Measurements from ENCODE around the gene JPT1. TPM values are rescaled to one million over a fixed set of nuclear protein-coding genes. Genes with fewer than 3 reads are reported as not detected.
"Not testable (repeated sequence)": the region's sequence is repeated elsewhere in the genome, so short reads cannot be mapped to it uniquely, and the experiment has no call there.

JPT1 gene
- total RNA-seq, 1 experiment from 2014 or later, result 98.2 TPM

- not testable (repeated sequence) for H3K27ac ChIP-seq (ENCODE audit: low read length); H3K4me2 ChIP-seq (ENCODE audit: low read depth, low read length, poor library complexity, severe bottlenecking); H3K4me1 ChIP-seq (ENCODE audit: low read length); H3K9me3 ChIP-seq (ENCODE audit: low read length); H3K27me3 ChIP-seq (ENCODE audit: low read length); H3K4me3 ChIP-seq (ENCODE audit: low read length); H3K9ac ChIP-seq (ENCODE audit: low read length); H2AFZ ChIP-seq (ENCODE audit: low read length); H3K9me2 ChIP-seq (replicated peaks; ENCODE audit: insufficient read depth, low read length); DNase-seq; H3K79me2 ChIP-seq (ENCODE audit: low read length); H4K20me1 ChIP-seq (ENCODE audit: insufficient read depth, low read depth, low read length)
- H3K36me3 ChIP-seq (ENCODE audit: insufficient read depth, low read length), result peaks cover 12% of the 10 kb centered on the region; the same call in 1 of the 2 replicates
Measured at GRCh38 chr17:75164606-75165005, 10.3 kb upstream of the JPT1 start.

- H3K36me3 ChIP-seq (ENCODE audit: insufficient read depth, low read length), result peaks cover 12% of the 10 kb centered on the region; the same call in 1 of the 2 replicates
- no peaks in the 10 kb centered on the region for H3K27me3 ChIP-seq (ENCODE audit: low read length)
- no peaks in the 10 kb centered on the region for H3K4me1 ChIP-seq (ENCODE audit: low read length)
Measured at GRCh38 chr17:75163074-75163473, 8.8 kb upstream of the JPT1 start.

GRCh38 chr17:75160211-75160610, 5.9 kb upstream of the JPT1 start:
- Histone ChIP-seq H2AFZ (ENCODE audit: low read length) (no peak overlapping the region), H3K79me2 (ENCODE audit: low read length) (no peaks in the 10 kb centered on the region), H4K20me1 (ENCODE audit: insufficient read depth, low read depth, low read length) (no peaks in the 10 kb centered on the region), H3K9ac (ENCODE audit: low read length) (no peak overlapping the region), H3K9me3 (ENCODE audit: low read length) (no peaks in the 10 kb centered on the region), H3K36me3 (ENCODE audit: insufficient read depth, low read length) (no peaks in the 10 kb centered on the region), H3K4me2 (ENCODE audit: low read depth, low read length, poor library complexity, severe bottlenecking) (no peak overlapping the region), H3K27me3 (ENCODE audit: low read length) (no peaks in the 10 kb centered on the region), H3K27ac (ENCODE audit: low read length) (no peak overlapping the region), H3K4me3 (ENCODE audit: low read length) (no peak overlapping the region), H3K9me2 (replicated peaks; ENCODE audit: insufficient read depth, low read length) (no peaks in the 10 kb centered on the region), H3K4me1 (ENCODE audit: low read length) (peaks cover 3% of the 10 kb centered on the region)
- no peak for DNase-seq

More at GRCh38 chr17:75163074-75163473, 8.8 kb upstream of the JPT1 start:
- H3K9me2 ChIP-seq (replicated peaks; ENCODE audit: insufficient read depth, low read length), result no peaks in the 10 kb centered on the region
- no peak overlapping the region for H2AFZ ChIP-seq (ENCODE audit: low read length)
- H3K4me2 ChIP-seq (ENCODE audit: low read depth, low read length, poor library complexity, severe bottlenecking), result no peak overlapping the region
- no peaks in the 10 kb centered on the region for H4K20me1 ChIP-seq (ENCODE audit: insufficient read depth, low read depth, low read length)
- H3K27ac ChIP-seq (ENCODE audit: low read length), result no peak overlapping the region
- no peak overlapping the region for H3K9ac ChIP-seq (ENCODE audit: low read length)
- DNase-seq, result no peak
- 0 out of 2 replicates have a peak, but pooled peaks cover 3% of the 10 kb centered on the region for H3K79me2 ChIP-seq (ENCODE audit: low read length)
- no peak overlapping the region for H3K4me3 ChIP-seq (ENCODE audit: low read length)
- no peaks in the 10 kb centered on the region for H3K9me3 ChIP-seq (ENCODE audit: low read length)

GRCh38 chr17:75159196-75160031, 5.1 kb upstream of the JPT1 start:
- H3K4me1 ChIP-seq (ENCODE audit: low read length), result peaks cover 9% of the 10 kb centered on the region
- H3K27ac ChIP-seq (ENCODE audit: low read length), result no peak overlapping the region
- no peak overlapping the region for H3K4me2 ChIP-seq (ENCODE audit: low read depth, low read length, poor library complexity, severe bottlenecking)
- no peaks in the 10 kb centered on the region for H3K9me2 ChIP-seq (replicated peaks; ENCODE audit: insufficient read depth, low read length)
- no peaks in the 10 kb centered on the region for H3K79me2 ChIP-seq (ENCODE audit: low read length)
- H3K9ac ChIP-seq (ENCODE audit: low read length), result no peak overlapping the region
- H3K9me3 ChIP-seq (ENCODE audit: low read length), result no peaks in the 10 kb centered on the region
- H3K4me3 ChIP-seq (ENCODE audit: low read length), result no peak overlapping the region
- no peak overlapping the region for H2AFZ ChIP-seq (ENCODE audit: low read length)
- H3K36me3 ChIP-seq (ENCODE audit: insufficient read depth, low read length), result no peaks in the 10 kb centered on the region
- DNase-seq, result no peak
- H4K20me1 ChIP-seq (ENCODE audit: insufficient read depth, low read depth, low read length), result no peaks in the 10 kb centered on the region
- no peaks in the 10 kb centered on the region for H3K27me3 ChIP-seq (ENCODE audit: low read length)

GRCh38 chr17:75158480-75158879, 4.2 kb upstream of the JPT1 start:
- not testable (repeated sequence) for H3K79me2 ChIP-seq (ENCODE audit: low read length); H3K4me2 ChIP-seq (ENCODE audit: low read depth, low read length, poor library complexity, severe bottlenecking); H3K4me3 ChIP-seq (ENCODE audit: low read length); H2AFZ ChIP-seq (ENCODE audit: low read length); H3K27ac ChIP-seq (ENCODE audit: low read length); H4K20me1 ChIP-seq (ENCODE audit: insufficient read depth, low read depth, low read length); DNase-seq; H3K9me3 ChIP-seq (ENCODE audit: low read length); H3K4me1 ChIP-seq (ENCODE audit: low read length); H3K9ac ChIP-seq (ENCODE audit: low read length); H3K9me2 ChIP-seq (replicated peaks; ENCODE audit: insufficient read depth, low read length); H3K36me3 ChIP-seq (ENCODE audit: insufficient read depth, low read length); H3K27me3 ChIP-seq (ENCODE audit: low read length)

GRCh38 chr17:75155191-75155601, 884 bp upstream of the JPT1 start:
- Histone ChIP-seq H3K4me3 (ENCODE audit: low read length) (peak overlapping the region; percentile 50), H3K4me1 (ENCODE audit: low read length) (peaks cover 23% of the 10 kb centered on the region), H3K36me3 (ENCODE audit: insufficient read depth, low read length) (peaks cover 6% of the 10 kb centered on the region; the same call in 1 of the 2 replicates), H3K27me3 (ENCODE audit: low read length) (no peaks in the 10 kb centered on the region), H2AFZ (ENCODE audit: low read length) (peak overlapping the region; percentile 79; the same call in 1 of the 2 replicates), H3K9ac (ENCODE audit: low read length) (peak overlapping the region; percentile 50), H3K79me2 (ENCODE audit: low read length) (peaks cover 41% of the 10 kb centered on the region), H3K9me3 (ENCODE audit: low read length) (no peaks in the 10 kb centered on the region), H4K20me1 (ENCODE audit: insufficient read depth, low read depth, low read length) (peaks cover 18% of the 10 kb centered on the region; the same call in 1 of the 2 replicates), H3K9me2 (replicated peaks; ENCODE audit: insufficient read depth, low read length) (no peaks in the 10 kb centered on the region), H3K4me2 (ENCODE audit: low read depth, low read length, poor library complexity, severe bottlenecking) (peak overlapping the region; percentile 65), H3K27ac (ENCODE audit: low read length) (peak overlapping the region; percentile 59)
- DNase-seq, result no peak

- peaks cover 22% of the 10 kb centered on the region; the same call in 1 of the 2 replicates for H4K20me1 ChIP-seq (ENCODE audit: insufficient read depth, low read depth, low read length)
- peaks cover 23% of the 10 kb centered on the region for H3K4me1 ChIP-seq (ENCODE audit: low read length)
- peaks cover 53% of the 10 kb centered on the region for H3K79me2 ChIP-seq (ENCODE audit: low read length)
- H3K9me2 ChIP-seq (replicated peaks; ENCODE audit: insufficient read depth, low read length), result no peaks in the 10 kb centered on the region
- no peaks in the 10 kb centered on the region for H3K9me3 ChIP-seq (ENCODE audit: low read length)
- DNase-seq, result peak; percentile 70
- no peaks in the 10 kb centered on the region for H3K27me3 ChIP-seq (ENCODE audit: low read length)
- H3K36me3 ChIP-seq (ENCODE audit: insufficient read depth, low read length), result peaks cover 7% of the 10 kb centered on the region; the same call in 1 of the 2 replicates
- peak overlapping the region; percentile 95 for H3K4me2 ChIP-seq (ENCODE audit: low read depth, low read length, poor library complexity, severe bottlenecking)
- peak overlapping the region; percentile 90 for H3K4me3 ChIP-seq (ENCODE audit: low read length)
- no peak overlapping the region for H2AFZ ChIP-seq (ENCODE audit: low read length)
- peak overlapping the region; percentile 97 for H3K9ac ChIP-seq (ENCODE audit: low read length)
- H3K27ac ChIP-seq (ENCODE audit: low read length), result peak overlapping the region; percentile 51
Measured at GRCh38 chr17:75153780-75154194, 525 bp downstream of the JPT1 start.

- peaks cover 59% of the 10 kb centered on the region for H3K79me2 ChIP-seq (ENCODE audit: low read length)
- H3K9me2 ChIP-seq (replicated peaks; ENCODE audit: insufficient read depth, low read length), result no peaks in the 10 kb centered on the region
- H3K36me3 ChIP-seq (ENCODE audit: insufficient read depth, low read length), result peaks cover 14% of the 10 kb centered on the region
- peak overlapping the region; percentile 95 for H3K4me2 ChIP-seq (ENCODE audit: low read depth, low read length, poor library complexity, severe bottlenecking)
- H3K27me3 ChIP-seq (ENCODE audit: low read length), result no peaks in the 10 kb centered on the region
- H3K27ac ChIP-seq (ENCODE audit: low read length), result peak overlapping the region; percentile 51
- H3K4me1 ChIP-seq (ENCODE audit: low read length), result peaks cover 23% of the 10 kb centered on the region
- H3K4me3 ChIP-seq (ENCODE audit: low read length), result peak overlapping the region; percentile 90
- H3K9me3 ChIP-seq (ENCODE audit: low read length), result no peaks in the 10 kb centered on the region
- no peak overlapping the region for H2AFZ ChIP-seq (ENCODE audit: low read length)
- H3K9ac ChIP-seq (ENCODE audit: low read length), result peak overlapping the region; percentile 97
- DNase-seq, result peak; percentile 83
- peaks cover 22% of the 10 kb centered on the region; the same call in 1 of the 2 replicates for H4K20me1 ChIP-seq (ENCODE audit: insufficient read depth, low read depth, low read length)
Measured at GRCh38 chr17:75152922-75153779, 1.2 kb downstream of the JPT1 start.
